Chondrocyte (in vitro differentiated cells): Measurements from ENCODE around the gene SLC22A6. TPM values are rescaled to one million over a fixed set of nuclear protein-coding genes. Genes with fewer than 3 reads are reported as not detected.

ENCODE experiments used
- DNase-seq: peaks from one replicate; pipeline ENCODE4 v3.0.0; 2021; ENCODE audit warnings: mixed read lengths, low spot score
- H3K27ac Mint-ChIP-seq: one replicate; pipeline ENCODE4 v1.8.0; 2021; ENCODE audit warnings: mild to moderate bottlenecking, moderate library complexity, mixed read lengths; ENCODE audit not compliant: unreplicated experiment
- H3K27me3 Mint-ChIP-seq: 2 replicates; pipeline ENCODE4 v1.8.0; 2021; ENCODE audit warnings: low read depth, mixed read lengths
- H3K36me3 Mint-ChIP-seq: 2 replicates; pipeline ENCODE4 v1.8.0; 2021; ENCODE audit warnings: low read depth, mixed read lengths
- H3K4me1 Mint-ChIP-seq: 2 replicates; pipeline ENCODE4 v1.8.0; 2021; ENCODE audit warnings: low read depth, mild to moderate bottlenecking, mixed read lengths
- H3K4me3 Mint-ChIP-seq: one replicate; pipeline ENCODE4 v1.8.0; 2021; ENCODE audit warnings: mild to moderate bottlenecking, moderate library complexity, mixed read lengths; ENCODE audit not compliant: unreplicated experiment
- H3K9me3 Mint-ChIP-seq: 2 replicates; pipeline ENCODE4 v1.8.0; 2021; ENCODE audit warnings: low read depth, mixed read lengths
- CTCF ChIP-seq: fragments of 200-600 bp; sonication (generic); IDR thresholded peaks from 2 replicates; pipeline ENCODE4 v1.5.0; 2021; ENCODE audit warnings: antibody characterized with exemption, mild to moderate bottlenecking, moderate library complexity
- long read RNA-seq: library from polyadenylated mRNA; stranded (forward); transcript quantifications from one replicate; pipeline ENCODE4 v2.0.0, GENCODE V29; 2021
- total RNA-seq: library from RNA; stranded (reverse); gene quantifications from 3 replicates; pipeline ENCODE4 v1.2.1, GENCODE V29; 2021

Gene SLC22A6
- total RNA-seq = not detected in 3 replicates
- long read RNA-seq = 0 reads

DNA sequence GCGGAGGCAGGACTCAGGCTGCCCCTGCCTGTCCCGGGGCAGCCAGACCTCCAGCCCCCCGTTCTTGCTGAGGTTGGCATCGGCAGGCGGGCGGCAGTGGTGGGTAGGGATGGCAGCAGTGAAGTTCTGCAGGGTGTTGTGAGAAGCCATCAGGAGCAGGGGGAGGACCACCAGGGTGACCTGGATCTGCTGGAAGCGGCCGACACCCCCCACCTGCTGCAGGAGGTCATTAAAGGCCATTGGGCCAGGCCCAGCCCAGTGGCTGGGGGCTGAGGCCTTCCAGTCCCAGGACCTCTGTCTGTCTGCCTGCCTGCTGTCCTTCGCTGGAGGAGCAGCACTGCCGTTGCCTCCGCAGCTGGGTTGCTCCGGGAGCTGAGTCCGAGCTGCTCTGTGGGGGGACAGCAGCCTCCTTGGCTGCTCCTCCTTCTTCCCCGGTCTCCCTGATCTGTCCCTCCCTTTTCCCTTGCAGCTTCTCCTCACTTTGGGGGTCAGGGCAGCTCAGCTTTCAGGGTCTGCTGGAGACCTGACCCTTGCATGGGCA lies at the start of gene SLC22A6:
SLC22A6 (minus strand) TSS at position 517 of the 541 bp plus-strand sequence; CDS start at position 240, 277 bp downstream.
- H3K4me1 Mint-ChIP-seq = no peaks in the 10 kb centered on the region
- H3K36me3 Mint-ChIP-seq = no peaks in the 10 kb centered on the region
- H3K9me3 Mint-ChIP-seq = no peaks in the 10 kb centered on the region
- H3K27me3 Mint-ChIP-seq = peaks cover 44% of the 10 kb centered on the region
- H3K27ac Mint-ChIP-seq = no peak within 1 kb of the TSS
- no peak within 1 kb of the TSS for H3K4me3 Mint-ChIP-seq
- TF ChIP-seq CTCF = no peak
- no peak for DNase-seq

DNA sequence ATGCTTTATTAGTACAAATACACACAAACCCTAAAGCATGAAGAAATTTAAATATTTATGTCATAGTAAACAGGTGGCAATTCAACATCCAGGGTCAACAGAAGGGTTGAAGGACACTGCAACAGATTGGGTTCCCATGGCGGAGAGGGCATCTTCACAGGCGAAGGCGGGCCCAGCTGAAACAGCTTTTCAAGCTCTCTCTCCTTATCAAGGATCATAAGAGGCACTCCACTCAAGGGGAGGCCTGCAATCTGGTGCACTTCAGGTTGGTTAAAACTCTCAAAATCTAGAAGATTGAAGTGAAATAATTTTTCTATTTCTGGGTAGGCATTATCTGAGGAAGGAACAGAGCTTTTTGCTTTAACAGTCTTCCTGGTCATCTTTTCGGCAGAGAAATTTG lies 47.7 kb upstream of the SLC22A6 start:
- Mint-ChIP-seq H3K4me3 (no peak overlapping the region), H3K9me3 (peaks cover 9% of the 10 kb centered on the region), H3K27me3 (peaks cover 59% of the 10 kb centered on the region), H3K4me1 (no peaks in the 10 kb centered on the region), H3K36me3 (peaks cover 2% of the 10 kb centered on the region), H3K27ac (no peak overlapping the region)
- TF ChIP-seq CTCF = no peak
- DNase-seq = no peak

DNA sequence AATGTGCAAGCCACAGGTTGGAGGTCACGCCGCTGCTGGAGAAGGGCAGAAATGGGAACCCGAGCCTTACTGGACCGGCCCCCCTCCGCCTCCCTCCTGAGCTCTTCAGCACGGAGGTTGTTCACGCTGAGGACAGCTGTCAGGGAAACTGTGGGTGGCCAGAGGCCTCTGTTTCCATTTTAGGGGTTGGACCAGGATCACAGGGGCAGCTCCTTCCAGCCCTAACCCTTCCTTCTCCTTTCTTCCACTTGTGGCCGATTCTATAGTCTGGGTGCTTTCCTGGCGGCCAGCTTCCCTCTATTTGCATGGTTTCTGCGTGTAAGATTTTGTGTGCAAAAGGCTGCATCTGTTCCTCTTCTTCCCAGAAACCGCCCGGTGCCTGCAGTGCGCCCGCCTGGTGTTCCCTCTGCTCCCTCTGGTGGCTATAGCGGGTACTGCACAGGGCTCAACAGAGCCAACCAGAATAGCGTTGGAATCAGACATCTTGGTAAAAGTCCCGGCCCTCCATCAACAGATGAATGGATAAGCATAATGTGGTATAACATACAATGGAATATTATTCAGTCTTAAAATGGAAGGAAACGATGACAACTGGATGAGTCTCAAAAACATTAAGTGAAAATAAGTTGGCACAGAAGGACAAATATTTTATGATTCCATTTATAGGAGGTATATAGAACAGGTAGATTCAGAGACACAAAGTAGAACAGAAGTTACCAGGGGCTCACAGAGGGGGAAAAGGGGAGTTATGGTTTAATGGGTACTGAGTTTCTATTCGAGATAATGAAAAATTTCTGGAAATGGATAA lies 39.3 kb upstream of the SLC22A6 start:
- TF ChIP-seq CTCF = peak; percentile 99
- H3K9me3 Mint-ChIP-seq = peaks cover 2% of the 10 kb centered on the region
- no peak overlapping the region for H3K4me3 Mint-ChIP-seq
- peaks cover 11% of the 10 kb centered on the region for H3K4me1 Mint-ChIP-seq
- no peak for DNase-seq
- H3K27me3 Mint-ChIP-seq = peaks cover 19% of the 10 kb centered on the region
- H3K36me3 Mint-ChIP-seq = peaks cover 2% of the 10 kb centered on the region
- no peak overlapping the region for H3K27ac Mint-ChIP-seq

DNA sequence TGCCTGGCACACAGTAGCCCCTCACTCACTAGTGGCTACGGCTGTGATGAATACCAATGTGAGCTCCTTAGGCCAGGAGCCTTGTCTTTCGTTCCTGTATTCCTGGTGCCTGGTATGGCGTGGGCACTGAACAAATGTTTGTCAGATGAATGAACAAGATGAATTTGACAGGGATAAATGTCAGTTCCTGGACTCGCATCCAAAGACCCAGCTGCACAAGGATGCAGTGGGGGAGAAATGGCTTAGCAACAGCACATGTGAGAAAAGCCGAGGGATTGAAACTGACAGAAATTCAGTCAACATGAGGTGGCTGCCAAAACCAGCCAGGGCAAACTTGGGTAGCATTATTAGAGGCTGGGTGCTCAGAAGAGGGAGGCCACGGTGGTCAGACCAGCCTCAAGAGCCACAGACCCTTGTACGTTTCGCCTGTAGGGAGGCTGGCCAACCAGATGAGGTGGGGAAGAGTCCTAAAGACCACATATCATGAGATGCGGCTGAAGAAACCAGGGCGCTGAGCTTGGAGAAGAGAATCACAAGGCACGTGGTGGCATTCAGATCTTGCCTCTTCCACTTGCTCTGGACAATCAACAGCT lies 38.6 kb upstream of the SLC22A6 start:
- no peak overlapping the region for H3K4me3 Mint-ChIP-seq
- H3K4me1 Mint-ChIP-seq = peaks cover 16% of the 10 kb centered on the region
- DNase-seq = no peak
- no peak for TF ChIP-seq CTCF
- H3K36me3 Mint-ChIP-seq = no peaks in the 10 kb centered on the region
- H3K27ac Mint-ChIP-seq = no peak overlapping the region
- peaks cover 14% of the 10 kb centered on the region for H3K27me3 Mint-ChIP-seq
- H3K9me3 Mint-ChIP-seq = no peaks in the 10 kb centered on the region

DNA sequence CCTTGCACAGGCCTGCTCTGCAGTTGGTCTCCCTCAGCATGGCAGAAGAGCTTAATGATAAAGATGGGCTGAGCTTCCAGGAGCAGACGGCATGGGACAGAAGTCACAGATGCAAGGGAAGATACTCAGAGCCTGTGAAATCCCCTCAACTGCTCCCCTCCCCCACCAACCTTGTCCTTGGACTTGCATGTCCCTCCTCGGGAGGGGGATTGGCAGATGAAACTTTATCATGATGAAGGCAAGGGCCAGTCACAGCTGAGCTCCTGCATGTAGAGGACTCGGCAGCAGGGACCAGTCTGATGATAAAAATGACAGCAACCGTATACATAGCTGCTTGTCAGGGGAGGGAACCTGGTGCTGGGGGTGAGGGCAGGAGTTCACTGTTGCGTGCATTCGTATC lies 37.7 kb upstream of the SLC22A6 start:
- Mint-ChIP-seq H3K4me3 (no peak overlapping the region), H3K27me3 (peaks cover 7% of the 10 kb centered on the region), H3K27ac (no peak overlapping the region), H3K4me1 (peaks cover 22% of the 10 kb centered on the region), H3K36me3 (no peaks in the 10 kb centered on the region), H3K9me3 (no peaks in the 10 kb centered on the region)
- TF ChIP-seq CTCF = no peak
- DNase-seq = no peak
